Measurements from ENCODE around the gene UGT1A1.

GRCh38 chr2:233811732-233812131 is 51.7 kb downstream of the UGT1A1 start:
- TF ChIP-seq CTCF (conservative IDR thresholded peaks at IDR 0.05; ENCODE audit: low read depth, low read length) (no peak), EZH2 (IDR thresholded peaks at IDR 0.05; ENCODE audit: low read length, unreplicated experiment) (no peak), EZH2phosphoT487 (IDR thresholded peaks at IDR 0.05; ENCODE audit: borderline replicate concordance, low read length) (no peak)

All from PC-3 (cell line).